OCI-LY1 (cell line): ENCODE data around the gene MAP4K3.
A peak's percentile ranks its signal among the peaks of the same experiment; 100 is the strongest.

Experiments
- H2AFZ ChIP-seq: fragments of 200-600 bp; sonication (generic), shearing (Covaris generic); 2 replicates; pipeline ENCODE4 v1.6.0; 2014; ENCODE audit warnings: antibody characterized with exemption, mild to moderate bottlenecking, low read length
- H3F3A ChIP-seq: fragments of 200-600 bp; sonication (generic), shearing (Covaris generic); 2 replicates; pipeline ENCODE4 v1.6.0; 2014; ENCODE audit warnings: mild to moderate bottlenecking, antibody characterized with exemption, low read length, moderate library complexity; ENCODE audit not compliant: insufficient read depth
- H3K27ac ChIP-seq: fragments of 200-600 bp; sonication (generic); 2 replicates; pipeline ENCODE4 v1.5.1; 2014; ENCODE audit warnings: low read length, mixed run types, mild to moderate bottlenecking, low read depth; ENCODE audit not compliant: poor library complexity, severe bottlenecking
- H3K27me3 ChIP-seq: fragments of 200-600 bp; sonication (generic); 2 replicates; pipeline ENCODE4 v1.6.0; 2014; ENCODE audit warnings: antibody characterized with exemption, mild to moderate bottlenecking, low read length, moderate library complexity; ENCODE audit not compliant: insufficient read depth
- H3K36me3 ChIP-seq: fragments of 200-600 bp; sonication (generic); 2 replicates; pipeline ENCODE4 v1.6.1; 2014; ENCODE audit warnings: mild to moderate bottlenecking, antibody characterized with exemption, low read length, moderate library complexity, mixed read lengths; ENCODE audit not compliant: insufficient read depth
- H3K4me1 ChIP-seq: fragments of 200-600 bp; sonication (generic); 2 replicates; pipeline ENCODE4 v1.5.1; 2014; ENCODE audit warnings: mild to moderate bottlenecking, low read length, moderate library complexity; ENCODE audit not compliant: insufficient read depth, severe bottlenecking
- H3K4me2 ChIP-seq: fragments of 200-600 bp; sonication (generic), shearing (Covaris generic); 2 replicates; pipeline ENCODE4 v1.6.1; 2014; ENCODE audit warnings: low read length
- H3K4me3 ChIP-seq: fragments of 200-600 bp; sonication (generic); 2 replicates; pipeline ENCODE4 v1.5.1; 2014; ENCODE audit warnings: low read length, low read depth, mild to moderate bottlenecking, mixed read lengths; ENCODE audit not compliant: poor library complexity, severe bottlenecking
- H3K79me2 ChIP-seq: fragments of 200-600 bp; shearing (Covaris generic); 2 replicates; pipeline ENCODE4 v1.6.1; 2016; ENCODE audit warnings: mixed run types, low read length, mixed read lengths; ENCODE audit not compliant: insufficient read depth
- H3K9ac ChIP-seq: fragments of 200-600 bp; sonication (generic), shearing (Covaris generic); 2 replicates; pipeline ENCODE4 v1.6.1; 2014; ENCODE audit warnings: mild to moderate bottlenecking, low read length, mixed read lengths
- H3K9me2 ChIP-seq: fragments of 200-600 bp; sonication (generic), shearing (Covaris generic); 2 replicates; pipeline ENCODE4 v1.6.1; 2014; ENCODE audit warnings: low read depth, mild to moderate bottlenecking, low read length, mixed read lengths
- H3K9me3 ChIP-seq: fragments of 200-600 bp; shearing (Covaris generic); 2 replicates; pipeline ENCODE4 v1.6.1; 2014; ENCODE audit warnings: low read length, mixed read lengths
- H4K20me1 ChIP-seq: fragments of 200-600 bp; sonication (generic), shearing (Covaris generic); 2 replicates; pipeline ENCODE4 v1.6.0; 2016; ENCODE audit warnings: mild to moderate bottlenecking, low read length; ENCODE audit not compliant: insufficient read depth
- EZH2 ChIP-seq: fragments of 200-600 bp; sonication (generic), shearing (Covaris generic); IDR thresholded peaks from 2 replicates; pipeline ENCODE4 v1.8.0; 2017; ENCODE audit warnings: borderline replicate concordance, mixed run types, mild to moderate bottlenecking, antibody characterized with exemption, low read length, moderate library complexity, mixed read lengths
- TF ChIP-seq, protein P1 (sequence below): fragments of 200-600 bp; sonication (generic), shearing (Covaris generic); IDR thresholded peaks from 2 replicates; pipeline ENCODE4 v1.5.1; 2017; ENCODE audit warnings: mild to moderate bottlenecking, antibody characterized with exemption, low read length, moderate library complexity, mixed read lengths

Gene MAP4K3

DNA sequence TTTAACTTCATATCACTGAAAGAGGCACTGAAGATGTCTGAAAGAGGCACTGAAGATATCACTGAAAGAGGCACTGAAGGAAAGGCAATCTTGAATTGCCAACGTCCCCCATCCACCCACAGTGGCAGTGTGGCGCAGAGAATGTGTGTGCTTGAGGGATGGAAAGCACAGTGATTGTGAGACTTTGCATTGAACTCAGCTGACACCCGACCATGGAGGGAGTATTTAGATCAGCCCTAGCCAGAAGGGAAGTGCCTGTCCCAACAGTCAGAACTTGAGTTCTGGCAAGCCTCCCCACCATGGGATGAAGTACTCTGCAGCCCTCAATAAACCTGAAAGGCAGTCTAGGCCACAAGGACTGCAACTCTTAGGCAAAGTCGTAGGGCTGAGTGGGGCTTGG lies 33.8 kb downstream of the MAP4K3 start:
- Histone ChIP-seq H4K20me1 (no peaks in the 10 kb centered on the region), H3K9ac (no peak overlapping the region; the same call in 1 of the 2 replicates), H3K4me2 (peak overlapping the region; percentile 43; the same call in 1 of the 2 replicates), H3K36me3 (no peaks in the 10 kb centered on the region), H3K79me2 (peaks cover 44% of the 10 kb centered on the region), H3K9me2 (no peaks in the 10 kb centered on the region), H2AFZ (no peak overlapping the region), H3K4me1 (peaks cover 26% of the 10 kb centered on the region), H3K9me3 (no peaks in the 10 kb centered on the region), H3K27ac (peak overlapping the region; percentile 35), H3F3A (0 out of 2 replicates have a peak, but pooled peaks cover 5% of the 10 kb centered on the region), H3K27me3 (no peaks in the 10 kb centered on the region), H3K4me3 (no peak overlapping the region)
- TF ChIP-seq EZH2 = no peak
- TF ChIP-seq, protein P1, sequence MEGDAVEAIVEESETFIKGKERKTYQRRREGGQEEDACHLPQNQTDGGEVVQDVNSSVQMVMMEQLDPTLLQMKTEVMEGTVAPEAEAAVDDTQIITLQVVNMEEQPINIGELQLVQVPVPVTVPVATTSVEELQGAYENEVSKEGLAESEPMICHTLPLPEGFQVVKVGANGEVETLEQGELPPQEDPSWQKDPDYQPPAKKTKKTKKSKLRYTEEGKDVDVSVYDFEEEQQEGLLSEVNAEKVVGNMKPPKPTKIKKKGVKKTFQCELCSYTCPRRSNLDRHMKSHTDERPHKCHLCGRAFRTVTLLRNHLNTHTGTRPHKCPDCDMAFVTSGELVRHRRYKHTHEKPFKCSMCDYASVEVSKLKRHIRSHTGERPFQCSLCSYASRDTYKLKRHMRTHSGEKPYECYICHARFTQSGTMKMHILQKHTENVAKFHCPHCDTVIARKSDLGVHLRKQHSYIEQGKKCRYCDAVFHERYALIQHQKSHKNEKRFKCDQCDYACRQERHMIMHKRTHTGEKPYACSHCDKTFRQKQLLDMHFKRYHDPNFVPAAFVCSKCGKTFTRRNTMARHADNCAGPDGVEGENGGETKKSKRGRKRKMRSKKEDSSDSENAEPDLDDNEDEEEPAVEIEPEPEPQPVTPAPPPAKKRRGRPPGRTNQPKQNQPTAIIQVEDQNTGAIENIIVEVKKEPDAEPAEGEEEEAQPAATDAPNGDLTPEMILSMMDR = no peak

DNA sequence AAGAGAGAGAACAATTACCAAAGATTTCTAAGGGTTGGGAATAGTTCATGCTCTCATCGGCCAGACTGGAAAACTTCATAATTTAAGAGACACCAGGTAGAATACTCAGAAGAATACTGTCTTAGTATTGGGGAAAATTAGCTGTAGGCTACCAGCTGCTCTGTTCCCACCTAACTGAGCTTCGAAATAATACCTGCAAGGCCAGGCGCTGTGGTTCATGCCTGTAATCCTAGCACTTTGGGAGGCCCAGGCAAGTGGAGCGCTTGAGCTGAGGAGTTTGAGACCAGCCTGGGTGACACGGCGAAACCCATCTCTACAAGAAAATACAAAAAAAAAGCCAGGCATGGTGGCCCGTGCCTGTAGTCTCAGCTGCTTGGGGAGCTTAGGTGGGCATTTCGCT lies 35.8 kb downstream of the MAP4K3 start:
- no peak overlapping the region for H3K9ac ChIP-seq
- no peaks in the 10 kb centered on the region for H3K9me2 ChIP-seq
- no peak overlapping the region for H3K4me2 ChIP-seq
- H4K20me1 ChIP-seq = no peaks in the 10 kb centered on the region
- H3K4me1 ChIP-seq = peaks cover 21% of the 10 kb centered on the region
- H3K36me3 ChIP-seq = no peaks in the 10 kb centered on the region
- 0 out of 2 replicates have a peak, but pooled peaks cover 5% of the 10 kb centered on the region for H3F3A ChIP-seq
- no peak overlapping the region for H3K4me3 ChIP-seq
- no peaks in the 10 kb centered on the region for H3K27me3 ChIP-seq
- peaks cover 47% of the 10 kb centered on the region for H3K79me2 ChIP-seq
- no peak for TF ChIP-seq EZH2
- TF ChIP-seq, protein P1 = no peak
- H3K27ac ChIP-seq = no peak overlapping the region
- no peak overlapping the region for H2AFZ ChIP-seq
- H3K9me3 ChIP-seq = no peaks in the 10 kb centered on the region

DNA sequence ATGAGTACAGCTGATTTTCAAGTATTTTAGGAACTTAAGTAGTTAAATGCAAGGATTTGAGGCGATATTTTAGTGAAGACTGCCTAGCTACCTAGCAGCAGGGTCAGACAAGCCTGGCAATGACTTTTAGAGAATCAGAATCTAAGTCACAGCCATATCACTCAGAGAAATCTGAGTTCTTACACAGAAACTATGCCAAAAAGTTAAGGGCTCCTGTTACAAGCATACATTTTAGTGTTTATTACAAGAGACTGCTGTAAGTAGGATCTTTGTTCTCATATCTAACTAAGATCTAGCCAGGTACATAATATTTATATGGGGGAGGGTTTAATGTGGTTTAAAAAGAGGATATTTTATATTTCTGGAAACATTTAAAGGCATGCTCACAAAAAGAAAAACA lies 37.5 kb downstream of the MAP4K3 start:
- H3K4me2 ChIP-seq = no peak overlapping the region
- peak overlapping the region; percentile 13 for H3K27ac ChIP-seq
- no peaks in the 10 kb centered on the region for H3K9me2 ChIP-seq
- H4K20me1 ChIP-seq = no peaks in the 10 kb centered on the region
- no peak overlapping the region for H2AFZ ChIP-seq
- no peaks in the 10 kb centered on the region for H3K36me3 ChIP-seq
- TF ChIP-seq EZH2 = no peak
- TF ChIP-seq, protein P1 = no peak
- H3K4me3 ChIP-seq = no peak overlapping the region
- H3K79me2 ChIP-seq = peaks cover 49% of the 10 kb centered on the region
- no peaks in the 10 kb centered on the region for H3K27me3 ChIP-seq
- H3K4me1 ChIP-seq = peaks cover 21% of the 10 kb centered on the region
- H3F3A ChIP-seq = 0 out of 2 replicates have a peak, but pooled peaks cover 5% of the 10 kb centered on the region
- no peaks in the 10 kb centered on the region for H3K9me3 ChIP-seq
- H3K9ac ChIP-seq = no peak overlapping the region
